Karpas-422 (cell line): ENCODE data around the gene PPP1R12B. TPM values are rescaled to one million over a fixed set of nuclear protein-coding genes. Genes with fewer than 3 reads are reported as not detected.

Experiments used
- DNase-seq: peaks from one replicate; pipeline ENCODE4 v3.0.0-alpha.2; 2015
- H2AFZ ChIP-seq: fragments of 200-600 bp; sonication (generic); 2 replicates; pipeline ENCODE4 v1.6.1; 2014; ENCODE audit warnings: antibody characterized with exemption, low read length, mixed read lengths
- H3K27ac ChIP-seq: fragments of 200-600 bp; sonication (generic); 2 replicates; pipeline ENCODE4 v1.5.1; 2014; ENCODE audit warnings: mild to moderate bottlenecking, low read length, moderate library complexity
- H3K27me3 ChIP-seq: fragments of 200-600 bp; sonication (generic); 2 replicates; pipeline ENCODE4 v1.6.1; 2014; ENCODE audit warnings: low read length, mixed read lengths
- H3K36me3 ChIP-seq: fragments of 200-600 bp; sonication (generic); 2 replicates; pipeline ENCODE4 v1.6.1; 2014; ENCODE audit warnings: low read length, mixed read lengths; ENCODE audit not compliant: insufficient read depth
- H3K4me1 ChIP-seq: fragments of 200-600 bp; sonication (generic); 2 replicates; pipeline ENCODE4 v1.6.1; 2014; ENCODE audit warnings: mild to moderate bottlenecking, low read length, mixed read lengths
- H3K4me2 ChIP-seq: fragments of 200-600 bp; sonication (generic); 2 replicates; pipeline ENCODE4 v1.6.1; 2014; ENCODE audit warnings: low read length, low read depth, mild to moderate bottlenecking; ENCODE audit not compliant: poor library complexity, severe bottlenecking
- H3K4me3 ChIP-seq: fragments of 200-600 bp; sonication (generic); 2 replicates; pipeline ENCODE4 v1.5.1; 2014; ENCODE audit warnings: mild to moderate bottlenecking, antibody characterized with exemption, low read length, mixed read lengths
- H3K79me2 ChIP-seq: fragments of 200-600 bp; sonication (generic); 2 replicates; pipeline ENCODE4 v1.6.1; 2014; ENCODE audit warnings: mild to moderate bottlenecking, low read length, mixed read lengths
- H3K9ac ChIP-seq: fragments of 200-600 bp; sonication (generic); 2 replicates; pipeline ENCODE4 v1.6.0; 2014; ENCODE audit warnings: low read length
- H3K9me2 ChIP-seq: fragments of 200-600 bp; sonication (generic), shearing (Covaris generic); replicated peaks from 2 replicates; pipeline ENCODE4 v1.6.0; 2014; ENCODE audit warnings: mild to moderate bottlenecking, low read length, moderate library complexity; ENCODE audit not compliant: insufficient read depth
- H3K9me3 ChIP-seq: fragments of 300-700, 200-600 bp; sonication (generic); 2 replicates; pipeline ENCODE4 v1.6.1; 2014; ENCODE audit warnings: low read length, mixed read lengths
- H4K20me1 ChIP-seq: fragments of 200-600 bp; sonication (generic); 2 replicates; pipeline ENCODE4 v1.6.1; 2014; ENCODE audit warnings: mild to moderate bottlenecking, antibody characterized with exemption, low read length, low read depth; ENCODE audit not compliant: insufficient read depth
- total RNA-seq: library from RNA; depleted of rRNA; stranded (reverse); fragments of >200 nt; shearing (Covaris generic); gene quantifications from 2 replicates; pipeline ENCODE4 v1.2.3, GENCODE V29; 2014; ENCODE audit warnings: low replicate concordance

PPP1R12B gene
- total RNA-seq, 1 experiment from 2014 or later, result 8.4 TPM

- H3K79me2 ChIP-seq, result no peaks in the 10 kb centered on the region
- 0 out of 2 replicates have a peak, but pooled peaks cover 11% of the 10 kb centered on the region for H4K20me1 ChIP-seq
- H3K36me3 ChIP-seq, result no peaks in the 10 kb centered on the region
- peaks cover 14% of the 10 kb centered on the region for H3K4me1 ChIP-seq
- no peak overlapping the region for H2AFZ ChIP-seq
- H3K9ac ChIP-seq, result no peak overlapping the region
- H3K9me2 ChIP-seq, result no peaks in the 10 kb centered on the region
- no peak overlapping the region for H3K27ac ChIP-seq
- H3K9me3 ChIP-seq, result no peaks in the 10 kb centered on the region
- no peak overlapping the region for H3K4me2 ChIP-seq
- H3K27me3 ChIP-seq, result no peaks in the 10 kb centered on the region
- DNase-seq, result no peak
- no peak overlapping the region for H3K4me3 ChIP-seq
Observed at GRCh38 chr1:202584707-202585589, 236.4 kb downstream of the PPP1R12B start.

GRCh38 chr1:202585590-202585933 lies 237.1 kb downstream of the PPP1R12B start:
- no peak overlapping the region for H2AFZ ChIP-seq
- peaks cover 14% of the 10 kb centered on the region for H3K4me1 ChIP-seq
- H3K36me3 ChIP-seq, result no peaks in the 10 kb centered on the region
- H3K9ac ChIP-seq, result no peak overlapping the region
- no peak overlapping the region for H3K27ac ChIP-seq
- no peaks in the 10 kb centered on the region for H3K9me2 ChIP-seq
- H3K4me2 ChIP-seq, result no peak overlapping the region
- no peaks in the 10 kb centered on the region for H3K9me3 ChIP-seq
- 0 out of 2 replicates have a peak, but pooled peaks cover 11% of the 10 kb centered on the region for H4K20me1 ChIP-seq
- no peak for DNase-seq
- H3K27me3 ChIP-seq, result no peaks in the 10 kb centered on the region
- H3K79me2 ChIP-seq, result no peaks in the 10 kb centered on the region
- no peak overlapping the region for H3K4me3 ChIP-seq

GRCh38 chr1:202586018-202586821 lies 237.7 kb downstream of the PPP1R12B start:
- no peak overlapping the region for H3K9ac ChIP-seq
- H3K79me2 ChIP-seq, result no peaks in the 10 kb centered on the region
- no peaks in the 10 kb centered on the region for H3K9me2 ChIP-seq
- no peak overlapping the region for H2AFZ ChIP-seq
- 0 out of 2 replicates have a peak, but pooled peaks cover 11% of the 10 kb centered on the region for H4K20me1 ChIP-seq
- H3K4me2 ChIP-seq, result no peak overlapping the region
- no peaks in the 10 kb centered on the region for H3K36me3 ChIP-seq
- no peak overlapping the region for H3K27ac ChIP-seq
- no peaks in the 10 kb centered on the region for H3K9me3 ChIP-seq
- no peak overlapping the region for H3K4me3 ChIP-seq
- H3K27me3 ChIP-seq, result no peaks in the 10 kb centered on the region
- H3K4me1 ChIP-seq, result peaks cover 14% of the 10 kb centered on the region
- peak; percentile 65 for DNase-seq

GRCh38 chr1:202586871-202587270 lies 238.4 kb downstream of the PPP1R12B start:
- Histone ChIP-seq H3K4me2 (no peak overlapping the region), H4K20me1 (0 out of 2 replicates have a peak, but pooled peaks cover 11% of the 10 kb centered on the region), H3K9ac (no peak overlapping the region), H3K4me1 (peaks cover 14% of the 10 kb centered on the region), H3K27ac (no peak overlapping the region), H3K36me3 (no peaks in the 10 kb centered on the region), H3K4me3 (no peak overlapping the region), H3K27me3 (no peaks in the 10 kb centered on the region), H3K9me3 (no peaks in the 10 kb centered on the region), H3K79me2 (no peaks in the 10 kb centered on the region), H2AFZ (no peak overlapping the region), H3K9me2 (no peaks in the 10 kb centered on the region)
- DNase-seq, result no peak

GRCh38 chr1:202587859-202588485 lies 239.5 kb downstream of the PPP1R12B start:
- H4K20me1 ChIP-seq, result 0 out of 2 replicates have a peak, but pooled peaks cover 11% of the 10 kb centered on the region
- H3K79me2 ChIP-seq, result no peaks in the 10 kb centered on the region
- H3K9me3 ChIP-seq, result no peaks in the 10 kb centered on the region
- no peak overlapping the region for H3K9ac ChIP-seq
- H2AFZ ChIP-seq, result no peak overlapping the region
- no peak for DNase-seq
- no peaks in the 10 kb centered on the region for H3K9me2 ChIP-seq
- H3K4me1 ChIP-seq, result peaks cover 14% of the 10 kb centered on the region
- no peaks in the 10 kb centered on the region for H3K36me3 ChIP-seq
- H3K27ac ChIP-seq, result no peak overlapping the region
- no peaks in the 10 kb centered on the region for H3K27me3 ChIP-seq
- H3K4me3 ChIP-seq, result no peak overlapping the region
- no peak overlapping the region for H3K4me2 ChIP-seq

- DNase-seq, result no peak
- Histone ChIP-seq H3K4me2 (no peak overlapping the region), H3K79me2 (no peaks in the 10 kb centered on the region), H4K20me1 (0 out of 2 replicates have a peak, but pooled peaks cover 11% of the 10 kb centered on the region), H3K36me3 (no peaks in the 10 kb centered on the region), H3K9ac (no peak overlapping the region), H3K27ac (no peak overlapping the region), H3K4me3 (no peak overlapping the region), H3K9me2 (no peaks in the 10 kb centered on the region), H3K27me3 (no peaks in the 10 kb centered on the region), H3K4me1 (peaks cover 14% of the 10 kb centered on the region), H3K9me3 (no peaks in the 10 kb centered on the region), H2AFZ (no peak overlapping the region)
Observed at GRCh38 chr1:202588503-202589189, 240.1 kb downstream of the PPP1R12B start.

- Histone ChIP-seq H3K9me2 (no peaks in the 10 kb centered on the region), H2AFZ (no peak overlapping the region), H3K27me3 (no peaks in the 10 kb centered on the region), H3K4me3 (no peak overlapping the region), H3K36me3 (no peaks in the 10 kb centered on the region), H3K79me2 (no peaks in the 10 kb centered on the region), H4K20me1 (0 out of 2 replicates have a peak, but pooled peaks cover 11% of the 10 kb centered on the region), H3K9me3 (no peaks in the 10 kb centered on the region), H3K27ac (no peak overlapping the region), H3K9ac (no peak overlapping the region), H3K4me2 (no peak overlapping the region), H3K4me1 (peaks cover 14% of the 10 kb centered on the region)
- peak; percentile 74 for DNase-seq
Observed at GRCh38 chr1:202589190-202589930, 240.9 kb downstream of the PPP1R12B start.
